Stimulated activated CD8-positive, alpha-beta memory T cell treated with anti-CD3 and anti-CD28 coated beads, Interleukin-12 subunit alpha, Interleukin-12 subunit beta, amount 100 ng/mL, for 24 hours (primary cell): Measurements from ENCODE around the gene UGDH.
A peak's percentile ranks its signal among the peaks of the same experiment; 100 is the strongest.
"Not testable (repeated sequence)": the region's sequence is repeated elsewhere in the genome, so short reads cannot be mapped to it uniquely, and the experiment has no call there.

Experiments used
- DNase-seq: peaks from one replicate; pipeline ENCODE4 v3.0.0-alpha.2; 2020; ENCODE audit errors: extremely low read depth

UGDH gene

GRCh38 chr4:39527296-39528060 lies at the start of gene UGDH:
Gene UGDH (minus strand): TSS chr4:39527439. CDS start chr4:39521512, 5,927 bp downstream.
- peak; percentile 75 for DNase-seq

- DNase-seq: no peak
These were observed 47.7 kb upstream of the UGDH start for GRCh38 chr4:39574946-39575345.

- no peak for DNase-seq
These were observed 44.3 kb upstream of the UGDH start for GRCh38 chr4:39571504-39571903.

- DNase-seq: no peak
These were observed 43.8 kb upstream of the UGDH start for GRCh38 chr4:39571054-39571453.

GRCh38 chr4:39569209-39569608 lies 42.0 kb upstream of the UGDH start:
- DNase-seq: no peak

DNA sequence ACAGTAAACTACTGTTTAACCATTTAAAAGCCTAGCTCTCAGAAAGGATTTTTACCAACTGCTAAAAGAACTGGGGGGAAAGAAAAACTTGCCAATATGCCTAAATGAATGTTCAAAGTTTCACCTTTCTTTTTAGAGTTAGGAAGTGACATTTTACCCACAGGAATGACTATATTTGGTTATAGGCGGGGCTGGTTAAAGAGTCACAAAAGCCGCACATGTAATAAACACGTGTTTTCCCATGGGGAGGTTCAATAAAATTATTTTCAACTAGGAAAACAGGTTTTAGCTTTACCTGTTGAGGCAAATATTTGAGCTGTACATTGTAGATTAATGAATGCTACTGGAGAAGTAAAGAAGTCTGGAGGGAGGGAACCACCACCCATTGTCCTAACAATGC lies 41.6 kb upstream of the UGDH start:
- DNase-seq: no peak

DNA sequence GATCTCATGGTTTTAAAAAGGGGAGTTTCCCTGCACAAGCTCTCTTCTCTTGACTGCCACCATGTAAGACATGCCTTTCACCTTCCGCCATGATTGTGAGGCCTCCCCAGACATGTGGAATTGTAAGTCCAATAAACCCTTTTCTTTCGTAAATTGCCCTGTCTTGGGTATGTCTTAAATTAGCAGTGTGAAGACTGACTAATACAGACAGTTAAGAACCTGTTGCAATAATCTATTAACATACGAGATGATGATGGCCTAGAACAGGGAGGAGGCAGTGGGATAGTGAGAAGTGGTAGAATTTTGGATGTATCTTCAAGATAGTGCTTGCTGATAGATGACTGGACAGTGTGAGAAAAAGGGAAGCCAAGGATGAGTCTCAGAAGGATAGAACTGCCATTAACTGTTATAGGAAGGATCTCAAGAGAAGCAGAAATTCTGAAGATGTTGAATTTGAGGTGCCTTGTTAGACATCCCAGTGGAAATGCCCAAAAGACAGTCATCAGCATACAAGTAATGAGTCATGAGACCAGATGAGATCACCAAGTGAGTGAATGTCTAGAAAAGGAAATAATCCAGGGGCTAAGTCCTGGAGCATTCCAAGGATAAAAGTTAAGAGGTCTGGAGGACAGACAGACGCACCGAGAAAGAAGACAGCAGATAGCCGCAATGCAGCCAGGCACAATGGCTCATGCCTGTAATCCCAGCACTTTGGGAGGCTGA lies 38.8 kb upstream of the UGDH start:
- no peak for DNase-seq

DNA sequence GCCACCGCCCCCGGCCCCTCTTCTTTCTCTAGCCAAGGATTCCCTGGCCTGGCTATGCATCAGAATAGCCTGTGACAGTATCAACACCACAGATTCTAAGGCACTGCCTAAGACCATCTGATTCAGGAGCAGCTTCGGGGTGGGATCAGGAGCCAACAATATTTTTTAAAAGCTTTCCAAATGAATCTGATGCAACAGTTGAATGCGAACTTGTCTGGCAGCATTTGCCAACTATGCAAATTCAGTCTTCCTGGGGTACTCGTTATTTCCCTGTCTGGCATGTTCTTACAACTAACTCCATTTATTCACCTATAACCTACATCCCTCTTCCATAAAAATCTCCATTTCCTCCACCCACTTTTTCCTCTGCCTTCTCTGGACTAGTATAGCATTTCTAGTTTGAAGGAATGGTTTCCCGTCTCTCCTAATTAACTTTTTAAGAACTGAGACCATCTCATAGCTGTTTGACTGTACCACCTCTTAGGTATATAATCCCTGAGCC lies 36.2 kb upstream of the UGDH start:
- no peak for DNase-seq

- DNase-seq: no peak
These were observed 35.6 kb upstream of the UGDH start for GRCh38 chr4:39562792-39563191.

- no peak for DNase-seq
These were observed 32.4 kb upstream of the UGDH start for GRCh38 chr4:39559626-39560025.

DNA sequence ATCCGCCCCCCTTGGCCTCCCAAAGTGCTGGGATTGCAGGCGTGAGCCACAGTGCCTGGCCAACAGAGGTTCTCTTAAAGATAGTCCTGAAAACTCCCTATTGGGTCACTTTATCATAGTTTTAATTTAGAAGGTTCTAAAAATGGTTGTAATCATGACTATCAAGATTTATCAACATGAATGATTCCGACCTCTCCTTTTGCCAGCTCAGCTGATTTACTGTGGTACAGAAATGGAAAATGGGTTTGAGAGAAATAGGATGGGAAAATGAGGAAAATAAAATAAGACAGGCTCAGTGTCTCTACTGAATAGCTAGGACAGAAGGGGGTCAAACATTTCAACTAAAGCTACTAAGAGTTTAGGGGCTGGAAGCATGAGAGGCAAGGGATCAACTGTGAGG lies 28.2 kb upstream of the UGDH start:
- no peak for DNase-seq

- no peak for DNase-seq
These were observed 21.3 kb upstream of the UGDH start for GRCh38 chr4:39548425-39549067.

GRCh38 chr4:39544580-39545315 lies 17.5 kb upstream of the UGDH start:
- DNase-seq: no peak

GRCh38 chr4:39544080-39544479 lies 16.8 kb upstream of the UGDH start:
- not testable (repeated sequence) for DNase-seq

DNA sequence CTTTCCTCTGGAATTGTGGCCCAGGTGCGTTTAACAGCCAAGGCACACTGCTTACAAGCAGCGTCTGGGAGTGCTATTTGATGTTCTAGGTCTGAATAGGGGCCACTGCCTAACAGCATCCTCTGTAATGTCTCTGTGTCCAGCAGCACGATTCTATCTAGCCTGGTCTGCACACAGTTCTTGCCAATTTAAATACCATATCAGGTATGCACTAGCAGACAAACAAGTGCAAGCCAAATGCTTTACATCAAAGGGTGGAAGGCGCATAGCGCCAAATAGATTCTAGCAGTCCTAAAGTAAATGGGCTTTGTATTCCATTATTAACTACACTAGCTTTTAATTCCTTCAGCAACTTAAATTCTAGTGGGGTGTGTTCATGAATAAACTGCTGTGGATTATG lies 15.8 kb upstream of the UGDH start:
- no peak for DNase-seq

DNA sequence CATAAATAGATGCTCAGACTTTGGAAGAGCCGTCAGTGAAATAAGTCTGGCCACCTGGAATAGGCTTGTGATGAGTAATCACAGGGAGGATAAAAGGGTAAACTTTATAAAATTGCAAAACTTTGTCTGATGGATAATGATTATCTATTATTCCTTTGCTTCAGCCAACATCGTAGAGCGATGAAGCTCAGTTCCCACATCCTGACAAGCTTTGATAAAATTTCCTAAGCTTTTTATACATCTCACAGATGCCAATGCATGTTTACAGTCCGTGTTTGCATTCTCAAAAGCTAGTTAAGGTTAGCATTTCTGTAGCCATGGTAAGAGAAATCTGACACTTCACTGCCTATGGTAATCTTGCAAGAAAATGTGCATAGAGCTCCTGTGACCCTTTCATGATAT lies 15.4 kb upstream of the UGDH start:
- DNase-seq: no peak

DNA sequence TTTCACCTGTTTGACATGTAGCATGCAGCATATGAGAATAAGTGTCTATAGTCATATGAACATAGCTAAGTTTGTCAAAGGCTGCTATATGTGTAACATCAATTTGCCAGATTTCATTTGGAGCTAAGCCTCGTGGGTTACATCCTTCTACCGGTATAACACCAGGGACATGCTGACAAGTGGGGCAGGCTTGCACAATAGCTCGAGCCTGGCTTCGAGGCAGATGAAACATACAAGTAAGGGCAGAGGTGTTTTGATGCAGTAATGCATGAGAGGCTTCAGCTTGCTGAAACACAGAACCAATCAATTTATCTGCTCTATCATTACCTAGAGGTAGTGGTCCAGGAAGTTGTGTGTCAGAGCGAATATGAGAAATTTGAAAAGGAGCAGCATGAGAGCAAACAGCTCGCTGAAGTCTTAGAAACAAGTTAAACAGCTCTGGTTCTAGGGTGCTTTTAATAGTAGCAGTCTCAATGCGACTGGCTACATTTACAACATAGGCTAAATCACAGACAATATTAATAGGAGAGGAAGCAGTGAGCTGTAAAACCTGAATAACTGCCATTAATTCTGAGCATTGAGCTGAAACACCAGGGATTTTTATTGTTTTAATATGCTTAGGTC lies 14.9 kb upstream of the UGDH start:
- no peak for DNase-seq

DNA sequence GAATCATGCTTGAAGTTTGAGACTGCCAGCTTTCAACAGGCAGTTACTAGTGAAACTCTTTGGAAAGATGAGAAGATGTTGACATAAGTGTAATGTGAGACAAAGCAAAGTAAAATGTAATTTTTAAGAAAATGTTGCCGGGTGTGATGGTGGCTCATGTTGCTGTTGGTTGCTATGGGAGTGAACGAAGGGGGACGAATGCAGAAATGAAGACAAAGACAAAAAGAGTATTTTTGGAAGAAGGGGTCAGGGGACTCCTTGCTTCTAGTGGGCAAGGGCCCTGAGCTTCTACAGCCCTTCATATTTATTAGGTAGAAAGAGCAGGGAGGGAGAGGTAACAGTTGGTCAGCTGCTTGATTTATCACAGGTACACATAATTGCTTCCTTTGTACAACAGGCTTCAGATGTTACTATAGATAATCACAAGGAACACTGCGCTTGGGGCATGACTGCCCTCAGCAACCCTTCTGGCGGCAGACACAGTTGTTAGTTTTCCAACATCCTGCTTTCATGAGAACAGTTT lies 11.9 kb upstream of the UGDH start:
- no peak for DNase-seq

DNA sequence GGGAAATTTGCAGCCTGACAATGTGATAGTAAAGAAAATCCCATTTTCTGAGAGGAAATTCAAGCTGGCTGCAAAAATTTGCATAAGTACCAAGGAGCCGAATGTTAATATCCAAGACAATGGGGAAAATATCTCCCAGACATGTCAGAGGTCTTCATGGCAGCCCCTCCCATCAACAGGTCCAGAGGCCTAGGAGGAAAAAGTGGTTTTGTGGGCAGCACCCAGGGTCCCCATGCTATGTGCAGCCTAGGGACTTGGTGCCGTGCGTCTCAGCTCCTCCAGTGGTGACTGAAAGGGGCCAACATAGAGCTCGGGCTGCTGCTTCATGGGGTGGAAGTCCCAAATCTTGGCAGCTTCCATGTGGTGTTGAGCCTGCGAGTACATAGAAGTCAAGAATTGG lies 6.3 kb upstream of the UGDH start:
- no peak for DNase-seq

GRCh38 chr4:39532237-39532636 lies 5.0 kb upstream of the UGDH start:
- not testable (repeated sequence) for DNase-seq

- no peak for DNase-seq
These were observed 3.4 kb upstream of the UGDH start for GRCh38 chr4:39530682-39531081.
